HEK293 (cell line): ENCODE data around the gene MAP3K6.

Experiments used
- CTCF ChIA-PET: fragments of 350-600 bp; formaldehyde crosslinking; extraction: SDS; loops from one replicate; lab custom pipeline; 2021; ENCODE audit warnings: antibody characterized with exemption; lab: Yijun Ruan, JAX
- POLR2A ChIA-PET: fragments of 300-600 bp; formaldehyde crosslinking; extraction: SDS; loops from one replicate; lab custom pipeline; 2020; ENCODE audit warnings: antibody characterized with exemption, inconsistent platforms; lab: Yijun Ruan, JAX
- H3K27ac ChIP-seq: fragments of 200-500 bp; sonication (Bioruptor generic); 2 replicates; pipeline ENCODE4 v1.5.1; 2014; ENCODE audit warnings: low read depth, low read length, control low read depth, inconsistent platforms; ENCODE audit errors: extremely low read depth
- H3K36me3 ChIP-seq, 2 experiments: fragments of 200-500 bp in 1 of 2; sonication (Bioruptor generic) in 1 of 2; 1 replicate in 1 of 2; 2 replicates in 1 of 2; pipeline ENCODE4 v1.5.1; 2014 to 2017; ENCODE audit warnings: inconsistent platforms in 2 of 2, low read length in 2 of 2; ENCODE audit not compliant: control insufficient read depth in 2 of 2, insufficient read depth in 1 of 2
- H3K4me1 ChIP-seq: fragments of 200-500 bp; sonication (Bioruptor generic); 2 replicates; pipeline ENCODE4 v1.5.1; 2014; ENCODE audit warnings: mild to moderate bottlenecking, low read length, inconsistent platforms; ENCODE audit not compliant: control insufficient read depth, insufficient read depth
- H3K4me3 ChIP-seq: 2 replicates; pipeline ENCODE4 v1.5.1; 2011; ENCODE audit warnings: low read depth, mild to moderate bottlenecking, control low read depth, low read length, moderate library complexity
- H3K9me3 ChIP-seq: fragments of 200-500 bp; sonication (Bioruptor generic); 2 replicates; pipeline ENCODE4 v1.5.1; 2014; ENCODE audit warnings: low read depth, low read length, inconsistent platforms; ENCODE audit not compliant: control insufficient read depth, insufficient read depth
- KLF8 ChIP-seq: fragments of 450-650 bp; formaldehyde crosslinking; IDR thresholded peaks from 2 replicates; pipeline ENCODE4 v1.5.1; 2016; ENCODE audit warnings: missing biosample characterization, missing genetic modification characterization
- MEIS1 ChIP-seq: sonication (generic); formaldehyde crosslinking; IDR thresholded peaks from 2 replicates; pipeline ENCODE4 v1.8.1; 2022; ENCODE audit warnings: missing genetic modification reagents, mild to moderate bottlenecking, borderline replicate concordance
- MYNN ChIP-seq: fragments of 450-650 bp; formaldehyde crosslinking; IDR thresholded peaks from 2 replicates; pipeline ENCODE4 v1.5.1; 2016; ENCODE audit warnings: missing biosample characterization, missing genetic modification characterization, borderline replicate concordance
- PRDM10 ChIP-seq: fragments of 450-650 bp; formaldehyde crosslinking; IDR thresholded peaks from 2 replicates; pipeline ENCODE4 v1.5.1; 2016; ENCODE audit warnings: missing biosample characterization, missing genetic modification characterization
- SCRT1 ChIP-seq: fragments of 450-650 bp; formaldehyde crosslinking; IDR thresholded peaks from 2 replicates; pipeline ENCODE4 v1.5.1; 2016; ENCODE audit warnings: missing biosample characterization, missing genetic modification characterization, borderline replicate concordance
- TRIM28 ChIP-seq: IDR thresholded peaks from 2 replicates; pipeline ENCODE4 v1.6.1; 2011; ENCODE audit warnings: low read length, control low read depth, borderline replicate concordance
- TSHZ1 ChIP-seq: fragments of 450-650 bp; formaldehyde crosslinking; IDR thresholded peaks from 2 replicates; pipeline ENCODE4 v1.5.1; 2016; ENCODE audit warnings: missing biosample characterization, missing genetic modification characterization, borderline replicate concordance
- ZBTB1 ChIP-seq: fragments of 450-650 bp; formaldehyde crosslinking; IDR thresholded peaks from 2 replicates; pipeline ENCODE4 v1.5.1; 2016; ENCODE audit warnings: missing biosample characterization, missing genetic modification characterization
- ZNF10 ChIP-seq: fragments of 450-650 bp; formaldehyde crosslinking; IDR thresholded peaks from 2 replicates; pipeline ENCODE4 v1.5.1; 2017; ENCODE audit warnings: missing biosample characterization, missing genetic modification characterization
- ZNF169 ChIP-seq: fragments of 450-650 bp; formaldehyde crosslinking; IDR thresholded peaks from 2 replicates; pipeline ENCODE4 v1.5.1; 2016; ENCODE audit warnings: missing biosample characterization, missing genetic modification characterization
- ZNF184 ChIP-seq: fragments of 450-650 bp; IDR thresholded peaks from 2 replicates; pipeline ENCODE4 v1.5.1; 2018; ENCODE audit warnings: missing biosample characterization, mild to moderate bottlenecking, missing genetic modification characterization
- ZNF202 ChIP-seq: fragments of 450-650 bp; formaldehyde crosslinking; IDR thresholded peaks from 2 replicates; pipeline ENCODE4 v1.5.1; 2016; ENCODE audit warnings: missing biosample characterization, missing genetic modification characterization, borderline replicate concordance
- ZNF292 ChIP-seq: fragments of 450-650 bp; formaldehyde crosslinking; IDR thresholded peaks from 2 replicates; pipeline ENCODE4 v1.5.1; 2016; ENCODE audit warnings: low read depth, missing biosample characterization, missing genetic modification characterization, borderline replicate concordance
- ZNF571 ChIP-seq: fragments of 450-650 bp; formaldehyde crosslinking; IDR thresholded peaks from 2 replicates; pipeline ENCODE4 v1.5.0; 2017; ENCODE audit warnings: missing biosample characterization, missing genetic modification characterization
- ZNF623 ChIP-seq: fragments of 450-650 bp; formaldehyde crosslinking; IDR thresholded peaks from 2 replicates; pipeline ENCODE4 v1.5.1; 2016; ENCODE audit warnings: missing biosample characterization, missing genetic modification characterization
- ZNF660 ChIP-seq: fragments of 450-650 bp; IDR thresholded peaks from 2 replicates; pipeline ENCODE4 v1.5.1; 2018; ENCODE audit warnings: missing biosample characterization, mild to moderate bottlenecking, missing genetic modification characterization
- ZNF707 ChIP-seq: fragments of 450-650 bp; formaldehyde crosslinking; IDR thresholded peaks from 2 replicates; pipeline ENCODE4 v1.5.1; 2016; ENCODE audit warnings: missing biosample characterization, missing genetic modification characterization
- ZNF791 ChIP-seq: fragments of 450-650 bp; formaldehyde crosslinking; IDR thresholded peaks from 2 replicates; pipeline ENCODE4 v1.5.1; 2016; ENCODE audit warnings: missing biosample characterization, missing genetic modification characterization
- ZSCAN18 ChIP-seq: fragments of 450-650 bp; formaldehyde crosslinking; IDR thresholded peaks from 2 replicates; pipeline ENCODE4 v1.5.1; 2016; ENCODE audit warnings: missing biosample characterization, missing genetic modification characterization
- ZXDB ChIP-seq: fragments of 450-650 bp; formaldehyde crosslinking; IDR thresholded peaks from 2 replicates; pipeline ENCODE4 v1.5.1; 2016; ENCODE audit warnings: missing biosample characterization, missing genetic modification characterization
- TF ChIP-seq, protein P1 (sequence below): fragments of 450-650 bp; formaldehyde crosslinking; IDR thresholded peaks from 2 replicates; pipeline ENCODE4 v1.5.1; 2017; ENCODE audit warnings: missing biosample characterization, missing genetic modification characterization
- TF ChIP-seq, protein P2 (sequence below): fragments of 450-650 bp; formaldehyde crosslinking; IDR thresholded peaks from 2 replicates; pipeline ENCODE4 v1.5.1; 2016; ENCODE audit warnings: missing biosample characterization, missing genetic modification characterization

Gene MAP3K6

DNA sequence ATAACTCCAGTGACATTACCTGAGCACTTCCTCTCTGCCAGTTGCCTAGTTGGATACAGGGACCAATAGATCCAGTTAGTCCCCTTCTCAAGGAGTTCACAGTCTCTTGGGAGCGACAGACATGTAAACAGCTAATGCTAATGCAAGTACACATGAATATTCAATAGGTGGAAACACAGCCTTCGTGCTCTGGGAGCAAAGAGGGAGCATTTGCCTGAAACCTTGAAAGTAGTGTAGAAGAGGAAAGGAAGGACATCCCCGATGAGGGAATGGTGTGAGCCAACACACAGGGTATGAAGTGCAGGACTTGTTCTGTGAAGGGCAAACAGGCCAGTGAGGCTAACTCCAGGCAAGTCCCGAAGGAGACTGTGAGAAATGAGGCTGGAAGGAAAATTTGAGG, 48.6 kb downstream of the MAP3K6 start:
- no peaks in the 10 kb centered on the region for H3K36me3 ChIP-seq
- no peak overlapping the region for H3K27ac ChIP-seq
- H3K4me3 ChIP-seq = no peak overlapping the region
- no peaks in the 10 kb centered on the region for H3K9me3 ChIP-seq
- ChIA-PET POLR2A (no interaction called here), CTCF (interaction anchor here (0.6 to 1.8 kb wide), 5 partner anchors 11 to 218 kb away, joined by 3 to 9 read pairs (median 4); no protein-coding TSS in a partner anchor)
- H3K4me1 ChIP-seq = no peaks in the 10 kb centered on the region
- peak; percentile 59 for TF ChIP-seq PRDM10 (tag by site-specific recombination)
- no peak for TF ChIP-seq ZNF791 (tag by site-specific recombination)

DNA sequence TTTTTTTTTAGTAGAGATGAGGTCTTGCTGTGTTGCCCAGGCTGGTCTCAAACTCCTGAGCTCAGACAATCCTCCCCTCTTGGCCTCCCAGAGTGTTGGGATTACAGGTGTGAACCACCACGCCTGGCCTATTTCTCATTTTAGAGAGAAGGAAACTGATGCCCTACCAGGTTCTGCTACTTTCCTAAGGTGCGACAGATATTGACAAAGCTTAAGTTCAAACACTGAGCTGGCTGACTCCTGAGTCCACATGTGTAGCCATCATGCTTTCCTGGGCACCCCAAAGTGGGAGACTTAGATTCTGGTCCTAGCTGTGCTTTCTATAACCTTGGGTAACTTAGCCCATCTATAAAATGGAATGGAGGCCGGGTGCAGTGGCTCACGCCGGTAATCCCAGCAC, 49.9 kb downstream of the MAP3K6 start:
- POLR2A ChIA-PET = interaction anchor here (1.1 kb wide), 1 partner anchor 32 kb away, joined by 5 read pairs; no protein-coding TSS in a partner anchor

More for the DNA sequence above, 49.9 kb downstream of the MAP3K6 start:
- Histone ChIP-seq H3K27ac (no peak overlapping the region), H3K9me3 (no peaks in the 10 kb centered on the region), H3K4me3 (no peak overlapping the region), H3K4me1 (no peaks in the 10 kb centered on the region), H3K36me3 (no peaks in the 10 kb centered on the region)
- CTCF ChIA-PET = interaction anchor here (0.7 to 1.6 kb wide), 5 partner anchors 16 to 72 kb away, joined by 3 to 6 read pairs (median 4); no protein-coding TSS in a partner anchor
- TF ChIP-seq ZSCAN18 (tag by site-specific recombination) (no peak), MEIS1 (no peak), ZNF707 (tag by site-specific recombination) (no peak), ZNF292 (tag by site-specific recombination) (no peak), KLF8 (no peak), ZXDB (no peak), ZNF184 (tag by site-specific recombination) (no peak), ZNF660 (tag by site-specific recombination) (no peak), ZNF10 (tag by site-specific recombination) (no peak), TSHZ1 (no peak), ZNF623 (tag by site-specific recombination) (no peak), ZNF202 (no peak), ZNF169 (tag by site-specific recombination) (no peak), TRIM28 (no peak), MYNN (tag by site-specific recombination) (no peak), ZNF571 (no peak), SCRT1 (tag by site-specific recombination) (no peak), ZBTB1 (no peak)
- TF ChIP-seq, protein P1, sequence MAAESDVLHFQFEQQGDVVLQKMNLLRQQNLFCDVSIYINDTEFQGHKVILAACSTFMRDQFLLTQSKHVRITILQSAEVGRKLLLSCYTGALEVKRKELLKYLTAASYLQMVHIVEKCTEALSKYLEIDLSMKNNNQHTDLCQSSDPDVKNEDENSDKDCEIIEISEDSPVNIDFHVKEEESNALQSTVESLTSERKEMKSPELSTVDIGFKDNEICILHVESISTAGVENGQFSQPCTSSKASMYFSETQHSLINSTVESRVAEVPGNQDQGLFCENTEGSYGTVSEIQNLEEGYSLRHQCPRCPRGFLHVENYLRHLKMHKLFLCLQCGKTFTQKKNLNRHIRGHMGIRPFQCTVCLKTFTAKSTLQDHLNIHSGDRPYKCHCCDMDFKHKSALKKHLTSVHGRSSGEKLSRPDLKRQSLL = no peak
- TF ChIP-seq, protein P2, sequence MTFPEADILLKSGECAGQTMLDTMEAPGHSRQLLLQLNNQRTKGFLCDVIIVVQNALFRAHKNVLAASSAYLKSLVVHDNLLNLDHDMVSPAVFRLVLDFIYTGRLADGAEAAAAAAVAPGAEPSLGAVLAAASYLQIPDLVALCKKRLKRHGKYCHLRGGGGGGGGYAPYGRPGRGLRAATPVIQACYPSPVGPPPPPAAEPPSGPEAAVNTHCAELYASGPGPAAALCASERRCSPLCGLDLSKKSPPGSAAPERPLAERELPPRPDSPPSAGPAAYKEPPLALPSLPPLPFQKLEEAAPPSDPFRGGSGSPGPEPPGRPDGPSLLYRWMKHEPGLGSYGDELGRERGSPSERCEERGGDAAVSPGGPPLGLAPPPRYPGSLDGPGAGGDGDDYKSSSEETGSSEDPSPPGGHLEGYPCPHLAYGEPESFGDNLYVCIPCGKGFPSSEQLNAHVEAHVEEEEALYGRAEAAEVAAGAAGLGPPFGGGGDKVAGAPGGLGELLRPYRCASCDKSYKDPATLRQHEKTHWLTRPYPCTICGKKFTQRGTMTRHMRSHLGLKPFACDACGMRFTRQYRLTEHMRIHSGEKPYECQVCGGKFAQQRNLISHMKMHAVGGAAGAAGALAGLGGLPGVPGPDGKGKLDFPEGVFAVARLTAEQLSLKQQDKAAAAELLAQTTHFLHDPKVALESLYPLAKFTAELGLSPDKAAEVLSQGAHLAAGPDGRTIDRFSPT (tag by site-specific recombination) = no peak
